Mucosa of descending colon (tissue), 3 donors: Measurements from ENCODE around the gene SPIC. TPM values are rescaled to one million over a fixed set of nuclear protein-coding genes. Genes with fewer than 3 reads are reported as not detected.

Experiments used
- ATAC-seq: fragments of 200-7000 bp; cut with Tn5 transposase; one replicate; pipeline ENCODE4 v1.9.1; 2020; ENCODE audit warnings: mild to moderate bottlenecking, moderate library complexity
- DNase-seq, 3 donors: peaks; one replicate each; pipeline ENCODE4 v3.0.0-alpha.2; 2020
- H3K36me3 ChIP-seq: fragments of 200-600 bp; one replicate; pipeline ENCODE4 v1.8.0; 2021; ENCODE audit warnings: low read depth, mild to moderate bottlenecking
- H3K4me1 ChIP-seq: fragments of 200-600 bp; one replicate; pipeline ENCODE4 v1.8.0; 2021; ENCODE audit warnings: low read depth, mild to moderate bottlenecking
- H3K4me3 ChIP-seq: fragments of 200-600 bp; one replicate; pipeline ENCODE4 v1.8.0; 2021; ENCODE audit warnings: mild to moderate bottlenecking
- H3K9me3 ChIP-seq: fragments of 200-600 bp; one replicate; pipeline ENCODE4 v1.8.0; 2021; ENCODE audit warnings: mild to moderate bottlenecking
- CTCF ChIP-seq: fragments of 200-600 bp; IDR thresholded peaks from one replicate; pipeline ENCODE4 v1.8.0; 2022; ENCODE audit warnings: antibody characterized with exemption, mild to moderate bottlenecking
- intact Hi-C, 2 donors: fragments of 100-400 bp; cut with DNase I in 1 of 2; cut with micrococcal nuclease in 1 of 2; formaldehyde crosslinking; loops; one replicate each; pipeline versions ENCODE4 v1.11.0 to v1.11.1; 2022; cut with DNase I, micrococcal nuclease
- long read RNA-seq, 2 donors: library from polyadenylated mRNA; unstranded; transcript quantifications; one replicate each; pipeline ENCODE4 v2.0.0, GENCODE V29; 2019 to 2021
- total RNA-seq, 3 donors: library from RNA; stranded (reverse); fragmentation: NEBNext Ultra II Directional in 2 of 3; extraction: Animal tissue kit (Norgen Biotek cat#: 25700) in 2 of 3; gene quantifications; one replicate each; pipeline versions ENCODE4 v1.2.1 to v1.2.4, GENCODE V29; 2021 to 2023
- donor health status: DM: no; HTN: no; CAD: no; lungs with moderate emphysema.
- donor health status: DM: no; HTN: no; CAD: no.
- donor health status: DM: no; HTN: yes; CAD: no.

Gene SPIC
- total RNA-seq = not detected
- long read RNA-seq, donor 1 = 0 reads
- long read RNA-seq, donor 2 = 0 reads

GRCh38 chr12:101474711-101475386 lies at the start of gene SPIC:
Gene SPIC, plus strand, starts transcription at chr12:101475336. Its CDS starts 1,569 bp downstream, at chr12:101476905.
- ATAC-seq (no peak), DNase-seq (no peak)
- Histone ChIP-seq H3K9me3 (no peaks in the 10 kb centered on the region), H3K4me1 (no peaks in the 10 kb centered on the region), H3K4me3 (no peak within 1 kb of the TSS), H3K36me3 (no peaks in the 10 kb centered on the region)
- no peak for TF ChIP-seq CTCF
- intact Hi-C loops = no loop called here

- Histone ChIP-seq H3K36me3 (no peaks in the 10 kb centered on the region), H3K4me3 (no peak overlapping the region), H3K4me1 (no peaks in the 10 kb centered on the region), H3K9me3 (no peaks in the 10 kb centered on the region)
- no peak for TF ChIP-seq CTCF
- ATAC-seq (no peak), DNase-seq (no peak)
- intact Hi-C loops = no loop called here
Observed at GRCh38 chr12:101430456-101430855, 44.7 kb upstream of the SPIC start.

GRCh38 chr12:101436136-101436535 lies 39.0 kb upstream of the SPIC start:
- no peaks in the 10 kb centered on the region for H3K36me3 ChIP-seq
- DNase-seq (no peak), ATAC-seq (no peak)
- no peak for TF ChIP-seq CTCF
- intact Hi-C loops = no loop called here
- H3K4me3 ChIP-seq = no peak overlapping the region
- H3K9me3 ChIP-seq = no peaks in the 10 kb centered on the region
- no peaks in the 10 kb centered on the region for H3K4me1 ChIP-seq

GRCh38 chr12:101439236-101439635 lies 35.9 kb upstream of the SPIC start:
- Histone ChIP-seq H3K4me3 (no peak overlapping the region), H3K4me1 (no peaks in the 10 kb centered on the region), H3K9me3 (no peaks in the 10 kb centered on the region), H3K36me3 (no peaks in the 10 kb centered on the region)
- TF ChIP-seq CTCF = no peak
- DNase-seq (peak in 1 of 3 donors; percentile 4), ATAC-seq (no peak)
- intact Hi-C loops = no loop called here

- Histone ChIP-seq H3K4me3 (no peak overlapping the region), H3K4me1 (no peaks in the 10 kb centered on the region), H3K9me3 (no peaks in the 10 kb centered on the region), H3K36me3 (no peaks in the 10 kb centered on the region)
- intact Hi-C loops = no loop called here
- DNase-seq (no peak), ATAC-seq (no peak)
- TF ChIP-seq CTCF = no peak
Observed at GRCh38 chr12:101441461-101442224, 33.5 kb upstream of the SPIC start.
